GM12878 (cell line): Measurements from ENCODE around the gene EPN1.

ENCODE experiments used
- ATF2 ChIP-seq: IDR thresholded peaks from 2 replicates; pipeline ENCODE4 v1.6.1; 2012; ENCODE audit warnings: low read length, inconsistent platforms
- CTCF ChIP-seq, 3 experiments: IDR thresholded peaks in 2 of 3; conservative IDR thresholded peaks in 1 of 3; 2 replicates each; pipeline ENCODE4 v1.5.1; 2011; ENCODE audit warnings: low read depth in 3 of 3, low read length in 3 of 3, mild to moderate bottlenecking in 3 of 3, control low read depth in 2 of 3, moderate library complexity in 2 of 3, inconsistent platforms in 1 of 3, mixed read lengths in 1 of 3; ENCODE audit not compliant: control insufficient read depth in 2 of 3, insufficient read depth in 1 of 3; ENCODE audit errors: extremely low read depth in 1 of 3
- EP300 ChIP-seq, 2 experiments: fragments of 150-350 bp in 1 of 2; IDR thresholded peaks; 2 replicates each; pipeline ENCODE4 v1.6.1; 2011 to 2012; ENCODE audit warnings: low read depth in 2 of 2, low read length in 2 of 2, borderline replicate concordance in 1 of 2, improper control_type of control experiment in 1 of 2, inconsistent platforms in 1 of 2; ENCODE audit not compliant: control insufficient read depth in 1 of 2
- IRF5 ChIP-seq: fragments of 450-650 bp; IDR thresholded peaks from 2 replicates; pipeline ENCODE4 v1.6.1; 2017; ENCODE audit warnings: borderline replicate concordance
- JUNB ChIP-seq: IDR thresholded peaks from 2 replicates; pipeline ENCODE4 v1.6.1; 2016; ENCODE audit warnings: antibody characterized with exemption, mild to moderate bottlenecking
- NFIC ChIP-seq: IDR thresholded peaks from 2 replicates; pipeline ENCODE4 v1.6.1; 2012; ENCODE audit warnings: low read depth, mild to moderate bottlenecking, inconsistent platforms, low read length, moderate library complexity
- NFYB ChIP-seq: IDR thresholded peaks from 2 replicates; pipeline ENCODE4 v1.6.1; 2011; ENCODE audit warnings: low read depth, mild to moderate bottlenecking, low read length, improper control_type of control experiment, moderate library complexity; ENCODE audit not compliant: insufficient read depth
- POLR2A ChIP-seq: IDR thresholded peaks from 2 replicates; pipeline ENCODE4 v1.6.1; 2011; ENCODE audit warnings: low read depth, mild to moderate bottlenecking, low read length
- POLR2AphosphoS2 ChIP-seq: IDR thresholded peaks from 2 replicates; pipeline ENCODE4 v1.6.1; 2011; ENCODE audit warnings: low read depth, mild to moderate bottlenecking, low read length, improper control_type of control experiment, moderate library complexity
- POLR2AphosphoS5 ChIP-seq: IDR thresholded peaks from 2 replicates; pipeline ENCODE4 v1.6.1; 2011; ENCODE audit warnings: mild to moderate bottlenecking, low read length, inconsistent platforms
- RCOR1 ChIP-seq: conservative IDR thresholded peaks from 2 replicates; pipeline ENCODE4 v1.6.1; 2012; ENCODE audit warnings: low read depth, low read length, improper control_type of control experiment
- SPI1 ChIP-seq: IDR thresholded peaks from 2 replicates; pipeline ENCODE4 v1.6.1; 2011; ENCODE audit warnings: low read depth, mild to moderate bottlenecking, low read length, moderate library complexity, borderline replicate concordance; ENCODE audit not compliant: insufficient read depth
- ZNF274 ChIP-seq: IDR thresholded peaks from one replicate; pipeline ENCODE4 v1.8.0; 2011; ENCODE audit not compliant: insufficient read length, insufficient read depth

GRCh38 chr19:55643003-55643886 lies 31.8 kb upstream of the EPN1 start, which contains the start of gene ZNF581:
- TF ChIP-seq NFIC (0 out of 2 replicates have a peak, but pooled peaks have one; percentile 25), NFYB (no peak), CTCF (IDR thresholded peaks at IDR 0.05 in 2 of 3, conservative IDR thresholded peaks at IDR 0.05 in 1 of 3; ENCODE audit: control insufficient read depth in 2 of 3, extremely low read depth in 1 of 3, insufficient read depth in 1 of 3, low read depth in 3 of 3, low read length in 3 of 3) (no peak), JUNB (peak; percentile 14; the same call in 1 of the 2 replicates), EP300 (IDR thresholded peaks at IDR 0.05; ENCODE audit: borderline replicate concordance in 1 of 2, control insufficient read depth in 1 of 2, low read depth in 2 of 2, low read length in 2 of 2) (0 out of 4 replicates have a peak, but pooled peaks of 1 of the 2 experiments have one; percentile 4), POLR2AphosphoS2 (peak; percentile 92), SPI1 (no peak), POLR2A (peak; percentile 84), ZNF274 (no peak), POLR2AphosphoS5 (peak; percentile 81), ATF2 (no peak), IRF5 (no peak), RCOR1 (no peak)
